K562 (cell line): ENCODE results near the gene ERGIC1. TPM values are rescaled to one million over a fixed set of nuclear protein-coding genes. Genes with fewer than 3 reads are reported as not detected.

Experiments used
- ATAC-seq: fragments of 200-7000 bp; cut with Tn5 transposase; 3 replicates; pipeline ENCODE4 v1.9.1; 2020; ENCODE audit warnings: moderate library complexity
- BruUV-seq: library from RNA; stranded (reverse); fragments of 400-500 nt; replicated peaks from 2 replicates; lab custom pipeline; 2021; lab: Mats Ljungman, UMichigan
- CTCF ChIA-PET: fragments of 300-600 bp; formaldehyde crosslinking; extraction: SDS; loops from one replicate; lab custom pipeline; 2021; ENCODE audit warnings: low intra/inter-chr PET ratio; lab: Yijun Ruan, JAX
- POLR2A ChIA-PET: fragments of 300-600, 350-650 bp; sonication (Branson Sonifier 250); formaldehyde crosslinking; extraction: SDS; loops from one replicate; lab custom pipeline; 2021; ENCODE audit warnings: antibody characterized with exemption, inconsistent platforms; lab: Yijun Ruan, JAX
- DNase-seq, 4 experiments: peaks; one replicate each; pipeline versions ENCODE4 v3.0.0 to v3.0.0-alpha.2; 2011 to 2018; ENCODE audit warnings: low spot score in 3 of 4, mixed read lengths in 3 of 4; ENCODE audit errors: extremely low read depth in 1 of 4
- FAIRE-seq: peaks from 2 replicates; lab custom pipeline; 2011; peaks lifted over from hg19 to GRCh38; lab: Jason Lieb, UNC
- H2AFZ ChIP-seq: 2 replicates; pipeline ENCODE4 v1.6.0; 2011; ENCODE audit warnings: low read depth, low read length, control low read depth, inconsistent platforms
- H3K27ac ChIP-seq: fragments of 200-600 bp; 3 replicates; pipeline ENCODE4 v1.8.0; 2011; ENCODE audit warnings: low read depth, mild to moderate bottlenecking, control low read depth, inconsistent platforms, low read length, moderate library complexity, mixed read lengths; ENCODE audit errors: extremely low read depth
- H3K27me3 ChIP-seq, 2 experiments: fragments of 300-600 bp in 1 of 2; 2 replicates in 1 of 2; 3 replicates in 1 of 2; pipeline versions ENCODE4 v1.6.0 to v1.8.0; 2011; ENCODE audit warnings: inconsistent platforms in 2 of 2, low read length in 2 of 2, mild to moderate bottlenecking in 1 of 2, mixed read lengths in 1 of 2, moderate library complexity in 1 of 2; ENCODE audit not compliant: control insufficient read depth in 2 of 2, insufficient read depth in 2 of 2
- H3K36me3 ChIP-seq: fragments of 300-600 bp; 3 replicates; pipeline ENCODE4 v1.8.0; 2011; ENCODE audit warnings: mild to moderate bottlenecking, low read length, inconsistent platforms; ENCODE audit not compliant: control insufficient read depth, insufficient read depth
- H3K4me1 ChIP-seq, 2 experiments: fragments of 200-600 bp in 1 of 2; replicated peaks in 1 of 2; 2 replicates in 1 of 2; 3 replicates in 1 of 2; pipeline versions ENCODE4 v1.5.1 to v1.8.0; 2011; ENCODE audit warnings: inconsistent platforms in 2 of 2, low read length in 2 of 2, mild to moderate bottlenecking in 1 of 2, mixed read lengths in 1 of 2, moderate library complexity in 1 of 2; ENCODE audit not compliant: control insufficient read depth in 2 of 2, insufficient read depth in 2 of 2
- H3K4me2 ChIP-seq: 2 replicates; pipeline ENCODE4 v1.6.1; 2011; ENCODE audit warnings: low read length, control low read depth, inconsistent platforms, mixed read lengths; ENCODE audit not compliant: insufficient read depth
- H3K4me3 ChIP-seq: fragments of 200-600 bp; sonication (generic), shearing (Covaris generic); 2 replicates; pipeline ENCODE4 v1.5.1; 2016; ENCODE audit warnings: control low read depth, inconsistent platforms
- H3K79me2 ChIP-seq: fragments of 200-600 bp; 3 replicates; pipeline ENCODE4 v1.8.0; 2011; ENCODE audit warnings: low read length, inconsistent platforms; ENCODE audit not compliant: control insufficient read depth, insufficient read depth
- H3K9ac ChIP-seq, 2 experiments: 2 replicates each; pipeline versions ENCODE4 v1.6.0 to v1.6.1; 2011; ENCODE audit warnings: low read depth in 2 of 2, low read length in 2 of 2, control low read depth in 1 of 2, inconsistent platforms in 1 of 2, mild to moderate bottlenecking in 1 of 2, mixed read lengths in 1 of 2; ENCODE audit not compliant: insufficient read depth in 1 of 2
- H3K9me1 ChIP-seq: one replicate; pipeline ENCODE4 v1.6.0; 2011; ENCODE audit warnings: inconsistent platforms, mild to moderate bottlenecking, low read length, moderate library complexity; ENCODE audit not compliant: control insufficient read depth, insufficient read depth
- H3K9me3 ChIP-seq: replicated peaks from 2 replicates; pipeline ENCODE4 v1.5.1; 2011; ENCODE audit warnings: low read depth, low read length, inconsistent platforms; ENCODE audit not compliant: control insufficient read depth, insufficient read depth
- H4K20me1 ChIP-seq: replicated peaks from 2 replicates; pipeline ENCODE4 v1.6.1; 2011; ENCODE audit warnings: low read length, inconsistent platforms, mixed read lengths; ENCODE audit not compliant: control insufficient read depth, insufficient read depth
- C11orf30 ChIP-seq: fragments of 450-650 bp; IDR thresholded peaks from 2 replicates; pipeline ENCODE4 v1.6.1; 2016; ENCODE audit warnings: low read depth, mild to moderate bottlenecking
- DACH1 ChIP-seq: fragments of 450-650 bp; IDR thresholded peaks from 2 replicates; pipeline ENCODE4 v1.6.1; 2018; ENCODE audit not compliant: partially characterized antibody
- E2F1 ChIP-seq: sonication (generic); formaldehyde crosslinking; IDR thresholded peaks from 2 replicates; pipeline ENCODE4 v1.8.1; 2023; ENCODE audit warnings: mild to moderate bottlenecking, missing genetic modification reagents, moderate library complexity
- ETV6 ChIP-seq, 3 experiments: fragments of 150-350 bp in 1 of 3; sonication (generic) in 1 of 3; formaldehyde crosslinking in 1 of 3; IDR thresholded peaks; 2 replicates each; pipeline versions ENCODE4 v1.6.1 to v1.8.0; 2014 to 2022; ENCODE audit warnings: borderline replicate concordance in 2 of 3, low read depth in 2 of 3, antibody characterized with exemption in 1 of 3, low read length in 1 of 3, mild to moderate bottlenecking in 1 of 3, missing genetic modification reagents in 1 of 3
- HMGXB4 ChIP-seq: sonication (generic); formaldehyde crosslinking; IDR thresholded peaks from 2 replicates; pipeline ENCODE4 v1.8.1; 2023; ENCODE audit warnings: mild to moderate bottlenecking, missing genetic modification reagents
- NFIC ChIP-seq: fragments of 450-650 bp; IDR thresholded peaks from 2 replicates; pipeline ENCODE4 v1.6.1; 2017; ENCODE audit warnings: mild to moderate bottlenecking, inconsistent platforms
- NRF1 ChIP-seq, 2 experiments: fragments of 450-650 bp; IDR thresholded peaks in 1 of 2; conservative IDR thresholded peaks in 1 of 2; 2 replicates each; pipeline ENCODE4 v1.6.1; 2014; ENCODE audit warnings: mild to moderate bottlenecking in 2 of 2
- PCBP1 ChIP-seq: fragments of 200-400 bp; formaldehyde crosslinking; IDR thresholded peaks from 2 replicates; pipeline ENCODE4 v1.6.1; 2018; ENCODE audit warnings: mild to moderate bottlenecking, low read depth, low read length; ENCODE audit not compliant: poor library complexity, severe bottlenecking
- SMC3 ChIP-seq: conservative IDR thresholded peaks from 2 replicates; pipeline ENCODE4 v1.6.1; 2011; ENCODE audit warnings: low read depth, low read length, improper control_type of control experiment; ENCODE audit not compliant: insufficient read depth
- SRSF7 ChIP-seq: fragments of 200-400 bp; formaldehyde crosslinking; optimal IDR thresholded peaks from 2 replicates; pipeline ENCODE3; 2017; ENCODE audit warnings: mild to moderate bottlenecking, low read depth, low read length
- ZNF263 ChIP-seq: sonication (generic); formaldehyde crosslinking; IDR thresholded peaks from 2 replicates; pipeline ENCODE4 v1.8.0; 2022; ENCODE audit warnings: mild to moderate bottlenecking, missing genetic modification reagents, borderline replicate concordance
- ZNF395 ChIP-seq: fragments of 200-800 bp; sonication (Bioruptor generic); IDR thresholded peaks from 2 replicates; pipeline ENCODE4 v1.6.1; 2017; ENCODE audit warnings: missing genetic modification characterization, missing compliant biosample characterization
- ZNF655 ChIP-seq: fragments of 250-450 bp; sonication (Bioruptor Pico); IDR thresholded peaks from 2 replicates; pipeline ENCODE4 v1.5.0; 2021
- WGBS: fragments of 100-300 bp; shearing (Covaris generic); methylation state at CpG from one replicate; pipeline ENCODE4 v1.1.6; 2016; ENCODE audit warnings: low coverage, mixed read lengths; ENCODE audit not compliant: insufficient coverage; ENCODE audit errors: missing lambda C conversion rate; 5-methylcytosine and 5-hydroxymethylcytosine counted together
- in situ Hi-C: fragments of 300-500 bp; cut with MboI; formaldehyde crosslinking; loops from 4 replicates; pipeline ENCODE4 v1.15.0; 2018; ENCODE audit warnings: inconsistent platforms, mixed read lengths
- intact Hi-C: fragments of 100-400 bp; cut with micrococcal nuclease; formaldehyde crosslinking; loops from 2 replicates; pipeline ENCODE4 v1.14.2; 2022
- polyA plus RNA-seq, 8 experiments: library from polyadenylated mRNA; depleted of rRNA in 4 of 8; stranded (reverse) in 5 of 8; unstranded in 3 of 8; fragments of >200 nt; fragmentation: Nextera tagmentation in 2 of 8; fragmentation: Illumina TruSeq in 1 of 8; extraction: Ambion mirVana in 2 of 8; extraction: Trizol in 1 of 8; gene quantifications; 2 replicates each; pipeline versions ENCODE4 v1.2.1 to v1.2.3, GENCODE V29; 2011 to 2014; ENCODE audit warnings: inconsistent platforms in 1 of 8, missing spikeins in 1 of 8
- total RNA-seq, 7 experiments: library from RNA; depleted of rRNA in 6 of 7; stranded (reverse); fragments of >200 nt in 6 of 7; fragmentation: Illumina TruSeq in 2 of 7; extraction: Trizol in 2 of 7; gene quantifications; 2 replicates each; pipeline versions ENCODE4 v1.2.1 to v1.2.3, GENCODE V29; 2011 to 2021; ENCODE audit warnings: low replicate concordance in 1 of 7

Gene ERGIC1
- total and polyA plus RNA-seq, 9 of the 15 experiments (the other 6 are each of a cell fraction or from before 2014, with no cell fraction given): 5.5 to 68.4 (median 36.4) TPM

GRCh38 chr5:172911628-172911880 is 77.5 kb downstream of the ERGIC1 start:
- BruUV-seq: no TSS peak
- no peak for DNase-seq
- Histone ChIP-seq H3K4me3 (no peak overlapping the region), H3K4me2 (no peak overlapping the region), H2AFZ (no peak overlapping the region), H3K4me1 (no peaks in the 10 kb centered on the region; a peak in 1 of 5 replicates), H3K27ac (no peak overlapping the region)
- POLR2A ChIA-PET: interaction anchor here (0.7 to 1.2 kb wide), 3 partner anchors 21 to 141 kb away, joined by 3 to 4 read pairs (median 4); partner anchors contain the start of gene DUSP1
- in situ Hi-C loops: no loop called here
- TF ChIP-seq C11orf30 (no peak), ZNF395 (CRISPR knock-in tag) (no peak), PCBP1 (no peak), NRF1 (conservative IDR thresholded peaks at IDR 0.05 in 1 of 2, IDR thresholded peaks at IDR 0.05 in 1 of 2) (no peak), HMGXB4 (no peak), NFIC (no peak), SMC3 (no peak), ETV6 (IDR thresholded peaks at IDR 0.05; ENCODE audit: borderline replicate concordance in 1 of 2, low read depth in 2 of 2, low read length in 1 of 2) (no peak), ETV6 (CRISPR knock-in tag; IDR thresholded peaks at IDR 0.05; ENCODE audit: borderline replicate concordance) (no peak), E2F1 (no peak), ZNF655 (CRISPR knock-in tag) (no peak), ZNF263 (CRISPR knock-in tag) (no peak), DACH1 (no peak), SRSF7 (no peak)
- TF ChIP-seq, all 486 proteins: peak for 0
- H3K79me2 ChIP-seq: no peaks in the 10 kb centered on the region
- H3K9me3 ChIP-seq: no peaks in the 10 kb centered on the region
- ATAC-seq (no peak), FAIRE-seq (no peak)
- CTCF ChIA-PET: no interaction called here
- WGBS: 83% methylated on average over 2 of the region's 2 CpGs
- intact Hi-C loops: no loop called here
- H3K9me1 ChIP-seq: no peaks in the 10 kb centered on the region
- no peak overlapping the region for H3K9ac ChIP-seq
- peaks cover 37% of the 10 kb centered on the region; the same call in 1 of the 3 replicates for H3K36me3 ChIP-seq
- H3K27me3 ChIP-seq: no peaks in the 10 kb centered on the region
- H4K20me1 ChIP-seq: no peaks in the 10 kb centered on the region
